H1 (cell line): ENCODE measurements around the gene GNAQ. TPM values are rescaled to one million over a fixed set of nuclear protein-coding genes. Genes with fewer than 3 reads are reported as not detected.

Source experiments
- CTCF ChIA-PET: fragments of 300-600 bp; sonication (Branson Sonifier 250); formaldehyde crosslinking; loops from one replicate; lab custom pipeline; 2021; ENCODE audit not compliant: partially characterized antibody; lab: Charles Lee
- POLR2A ChIA-PET: fragments of 300-600 bp; sonication (Branson Sonifier 250); formaldehyde crosslinking; loops from one replicate; lab custom pipeline; 2021; ENCODE audit warnings: inconsistent platforms; ENCODE audit not compliant: partially characterized antibody; lab: Charles Lee
- DNase-seq, 2 experiments: peaks; one replicate each; pipeline versions ENCODE4 v3.0.0 to v3.0.0-alpha.2; 2010 to 2022; ENCODE audit warnings: low spot score in 2 of 2, low read depth in 1 of 2, mixed read lengths in 1 of 2
- FAIRE-seq: peaks from 2 replicates; lab custom pipeline; 2011; peaks lifted over from hg19 to GRCh38; lab: Jason Lieb, UNC
- H2AFZ ChIP-seq: 2 replicates; pipeline ENCODE4 v1.8.1; 2012; ENCODE audit warnings: low read length, inconsistent platforms
- H2AK5ac ChIP-seq: 2 replicates; pipeline ENCODE4 v1.6.1; 2013; ENCODE audit warnings: low read depth, low read length
- H2BK120ac ChIP-seq: replicated peaks from 2 replicates; pipeline ENCODE3; 2013; ENCODE audit warnings: low read depth, low read length, inconsistent platforms
- H2BK12ac ChIP-seq: 2 replicates; pipeline ENCODE4 v1.6.1; 2013; ENCODE audit warnings: low read depth, low read length
- H2BK15ac ChIP-seq: 2 replicates; pipeline ENCODE4 v1.6.1; 2013; ENCODE audit warnings: low read length
- H2BK20ac ChIP-seq: 2 replicates; pipeline ENCODE4 v1.6.1; 2013; ENCODE audit warnings: low read length
- H2BK5ac ChIP-seq: 2 replicates; pipeline ENCODE4 v1.6.1; 2013; ENCODE audit warnings: low read depth, low read length
- H3K14ac ChIP-seq: 2 replicates; pipeline ENCODE4 v1.6.1; 2013; ENCODE audit warnings: inconsistent platforms; ENCODE audit not compliant: insufficient read length
- H3K18ac ChIP-seq: 2 replicates; pipeline ENCODE4 v1.6.1; 2013; ENCODE audit warnings: low read length; ENCODE audit errors: extremely low read depth
- H3K23ac ChIP-seq: 2 replicates; pipeline ENCODE4 v1.6.1; 2013; ENCODE audit warnings: inconsistent platforms; ENCODE audit not compliant: insufficient read length
- H3K23me2 ChIP-seq: 2 replicates; pipeline ENCODE4 v1.6.1; 2013; ENCODE audit warnings: low read depth, low read length
- H3K27ac ChIP-seq: 2 replicates; pipeline ENCODE4 v1.6.1; 2011; ENCODE audit warnings: low read depth, low read length, inconsistent platforms
- H3K27me3 ChIP-seq, 4 experiments: replicated peaks in 1 of 4; 1 replicate in 1 of 4; 2 replicates in 3 of 4; pipeline versions ENCODE4 v1.6.1 to v1.8.1; 2011 to 2013; ENCODE audit warnings: low read length in 3 of 4, mild to moderate bottlenecking in 3 of 4, inconsistent platforms in 2 of 4, mixed read lengths in 2 of 4, moderate library complexity in 1 of 4; ENCODE audit not compliant: control insufficient read depth in 3 of 4, insufficient read depth in 3 of 4; ENCODE audit errors: extremely low read depth in 1 of 4
- H3K36me3 ChIP-seq, 4 experiments: 2 replicates each; pipeline versions ENCODE4 v1.6.1 to v1.8.1; 2011 to 2013; ENCODE audit warnings: mild to moderate bottlenecking in 4 of 4, low read length in 3 of 4, moderate library complexity in 2 of 4, control low read depth in 1 of 4, inconsistent platforms in 1 of 4; ENCODE audit not compliant: insufficient read depth in 4 of 4, control insufficient read depth in 2 of 4
- H3K4ac ChIP-seq: replicated peaks from 2 replicates; pipeline ENCODE3; 2013; ENCODE audit warnings: low read length, low read depth, mixed read lengths, inconsistent platforms; ENCODE audit not compliant: insufficient read length
- H3K4me1 ChIP-seq, 4 experiments: replicated peaks in 1 of 4; 1 replicate in 1 of 4; 2 replicates in 3 of 4; pipeline versions ENCODE4 v1.6.1 to v1.8.1; 2011 to 2013; ENCODE audit warnings: low read length in 3 of 4, inconsistent platforms in 2 of 4, mixed read lengths in 1 of 4; ENCODE audit not compliant: insufficient read depth in 4 of 4, control insufficient read depth in 3 of 4
- H3K4me2 ChIP-seq, 2 experiments: 2 replicates each; pipeline versions ENCODE4 v1.6.1 to v1.8.1; 2011 to 2013; ENCODE audit warnings: low read depth in 2 of 2, low read length in 2 of 2, control low read depth in 1 of 2, inconsistent platforms in 1 of 2, mild to moderate bottlenecking in 1 of 2; ENCODE audit not compliant: insufficient read depth in 1 of 2
- H3K4me3 ChIP-seq, 4 experiments: fragments of 200-600, 300-600 bp in 1 of 4; sonication (generic), shearing (Covaris generic), sonication (Bioruptor Twin) in 1 of 4; 2 replicates each; pipeline versions ENCODE4 v1.5.1 to v1.8.1; 2011 to 2016; ENCODE audit warnings: low read length in 4 of 4, low read depth in 3 of 4, control low read depth in 2 of 4, inconsistent platforms in 2 of 4, mild to moderate bottlenecking in 2 of 4, mixed read lengths in 1 of 4, moderate library complexity in 1 of 4; ENCODE audit not compliant: insufficient read depth in 2 of 4; ENCODE audit errors: extremely low read depth in 1 of 4
- H3K56ac ChIP-seq: replicated peaks from 2 replicates; pipeline ENCODE3; 2013; ENCODE audit warnings: low read depth, mild to moderate bottlenecking, mixed read lengths, low read length, inconsistent platforms; ENCODE audit not compliant: insufficient read length
- H3K79me1 ChIP-seq: 2 replicates; pipeline ENCODE4 v1.6.1; 2013; ENCODE audit warnings: low read depth, low read length, control low read depth
- H3K79me2 ChIP-seq, 2 experiments: 2 replicates each; pipeline versions ENCODE4 v1.6.1 to v1.8.1; 2012 to 2013; ENCODE audit warnings: low read length in 2 of 2, mild to moderate bottlenecking in 2 of 2, inconsistent platforms in 1 of 2; ENCODE audit not compliant: insufficient read depth in 2 of 2, control insufficient read depth in 1 of 2
- H3K9ac ChIP-seq, 4 experiments: replicated peaks in 1 of 4; 1 replicate in 1 of 4; 2 replicates in 3 of 4; pipeline versions ENCODE4 v1.6.1 to v1.8.1; 2011 to 2013; ENCODE audit warnings: low read depth in 3 of 4, low read length in 3 of 4, control low read depth in 2 of 4, mild to moderate bottlenecking in 2 of 4, moderate library complexity in 2 of 4, inconsistent platforms in 1 of 4; ENCODE audit errors: extremely low read depth in 1 of 4
- H3K9me3 ChIP-seq, 2 experiments: 2 replicates each; pipeline versions ENCODE4 v1.6.1 to v1.8.1; 2012 to 2013; ENCODE audit warnings: mild to moderate bottlenecking in 2 of 2, moderate library complexity in 2 of 2, control low read depth in 1 of 2, inconsistent platforms in 1 of 2, low read depth in 1 of 2, low read length in 1 of 2, mixed read lengths in 1 of 2; ENCODE audit not compliant: insufficient read depth in 2 of 2
- H4K20me1 ChIP-seq, 2 experiments: replicated peaks in 1 of 2; 2 replicates each; pipeline versions ENCODE3 to v1.8.1; 2011 to 2013; ENCODE audit warnings: inconsistent platforms in 2 of 2, low read length in 2 of 2, mild to moderate bottlenecking in 1 of 2; ENCODE audit not compliant: insufficient read depth in 2 of 2, control insufficient read depth in 1 of 2
- H4K5ac ChIP-seq: 2 replicates; pipeline ENCODE4 v1.6.1; 2013; ENCODE audit warnings: low read length, low read depth, mixed read lengths, inconsistent platforms; ENCODE audit not compliant: insufficient read length
- H4K8ac ChIP-seq: 2 replicates; pipeline ENCODE4 v1.8.0; 2013; ENCODE audit warnings: mild to moderate bottlenecking, moderate library complexity, low read length, inconsistent platforms; ENCODE audit not compliant: insufficient read depth; ENCODE audit errors: extremely low read depth
- H4K91ac ChIP-seq: replicated peaks from 2 replicates; pipeline ENCODE3; 2013; ENCODE audit warnings: low read length, mixed read lengths, inconsistent platforms; ENCODE audit not compliant: insufficient read length
- GABPA ChIP-seq: IDR thresholded peaks from 2 replicates; pipeline ENCODE4 v1.6.1; 2011; ENCODE audit warnings: mild to moderate bottlenecking, low read length, moderate library complexity, borderline replicate concordance; ENCODE audit not compliant: insufficient read depth
- GTF2F1 ChIP-seq: IDR thresholded peaks from 2 replicates; pipeline ENCODE4 v1.6.1; 2012; ENCODE audit warnings: low read depth, low read length, improper control_type of control experiment, borderline replicate concordance
- HDAC6 ChIP-seq: IDR thresholded peaks from one replicate; pipeline ENCODE4 v1.7.1; 2012; ENCODE audit warnings: low read depth, mild to moderate bottlenecking, inconsistent platforms, low read length, moderate library complexity
- KDM5A ChIP-seq: fragments of 200-600 bp; IDR thresholded peaks from 2 replicates; pipeline ENCODE4 v1.7.1; 2012; ENCODE audit warnings: mild to moderate bottlenecking, low read length, inconsistent platforms, mixed read lengths
- MAFK ChIP-seq: IDR thresholded peaks from 2 replicates; pipeline ENCODE4 v1.6.1; 2012; ENCODE audit warnings: low read depth, mild to moderate bottlenecking, improper control_type of control experiment, low read length
- MAX ChIP-seq: IDR thresholded peaks from 2 replicates; pipeline ENCODE4 v1.6.1; 2012; ENCODE audit warnings: inconsistent platforms
- PHF8 ChIP-seq: fragments of 200-600 bp; sonication (generic); conservative IDR thresholded peaks from 2 replicates; pipeline ENCODE4 v1.7.1; 2012; ENCODE audit warnings: low read depth, mild to moderate bottlenecking, inconsistent platforms, low read length, moderate library complexity
- POLR2AphosphoS5 ChIP-seq: IDR thresholded peaks from 2 replicates; pipeline ENCODE4 v1.6.1; 2011; ENCODE audit warnings: low read depth, low read length
- RBBP5 ChIP-seq: IDR thresholded peaks from 2 replicates; pipeline ENCODE4 v1.7.1; 2012; ENCODE audit warnings: low read depth, mild to moderate bottlenecking, inconsistent platforms, low read length, moderate library complexity, borderline replicate concordance
- SAP30 ChIP-seq: fragments of 300-600 bp; sonication (generic); IDR thresholded peaks from 2 replicates; pipeline ENCODE4 v1.7.1; 2012; ENCODE audit warnings: low read length, moderate library complexity, mild to moderate bottlenecking, inconsistent platforms; ENCODE audit not compliant: insufficient read depth, insufficient replicate concordance
- SIX5 ChIP-seq: IDR thresholded peaks from 2 replicates; pipeline ENCODE4 v1.6.1; 2011; ENCODE audit warnings: mild to moderate bottlenecking, low read depth, low read length
- SP2 ChIP-seq: IDR thresholded peaks from 2 replicates; pipeline ENCODE4 v1.6.1; 2012; ENCODE audit warnings: mild to moderate bottlenecking, low read length, inconsistent platforms
- SRF ChIP-seq: IDR thresholded peaks from 2 replicates; pipeline ENCODE4 v1.6.1; 2011; ENCODE audit warnings: mild to moderate bottlenecking, low read depth, low read length, moderate library complexity
- TBP ChIP-seq: IDR thresholded peaks from 2 replicates; pipeline ENCODE4 v1.6.1; 2011; ENCODE audit warnings: low read depth, low read length, improper control_type of control experiment
- WGBS, 2 experiments: shearing (Covaris generic) in 1 of 2; methylation state at CpG; one replicate each; pipeline versions ENCODE4 v1.1.6 to v1.1.7; 2013 to 2015; ENCODE audit warnings: low lambda C conversion rate in 2 of 2, mixed read lengths in 2 of 2, inconsistent platforms in 1 of 2, low coverage in 1 of 2, missing lambda C conversion rate in 1 of 2; ENCODE audit not compliant: insufficient replicate concordance in 2 of 2, insufficient coverage in 1 of 2, insufficient read length in 1 of 2; ENCODE audit errors: extremely low coverage in 1 of 2, missing lambda C conversion rate in 1 of 2; 5-methylcytosine and 5-hydroxymethylcytosine counted together
- polyA plus RNA-seq, 7 experiments: library from polyadenylated mRNA; depleted of rRNA in 3 of 7; stranded (reverse) in 5 of 7; unstranded in 2 of 7; fragments of >200 nt in 5 of 7; fragments of 200-250 nt in 2 of 7; gene quantifications; 1 replicate in 5 of 7; 2 replicates in 1 of 7; 4 replicates in 1 of 7; pipeline versions ENCODE4 v1.2.1 to v1.2.3, GENCODE V29; 2011 to 2013; ENCODE audit warnings: missing spikeins in 2 of 7, mixed read lengths in 2 of 7
- total RNA-seq: library from RNA; stranded (reverse); fragmentation: NEBNext Ultra II Directional; extraction: Animal tissue kit (Norgen Biotek cat#: 25700); gene quantifications from 2 replicates; pipeline ENCODE4 v1.2.1, GENCODE V29; 2021

Gene GNAQ
- total and polyA plus RNA-seq, 2 of the 8 experiments (the other 6 are each of a cell fraction or from before 2014, with no cell fraction given), result 22.8 to 63.8 TPM

GRCh38 chr9:77798140-77798539, 233.5 kb downstream of the GNAQ start:
- H3K9ac ChIP-seq, result no peak overlapping the region
- no peaks in the 10 kb centered on the region for H3K23me2 ChIP-seq
- 83% methylated on average over 1 of the region's 1 CpG; no CpG with 5 or more reads in 1 of the 2 experiments for WGBS, 2 experiments
- FAIRE-seq (no peak), DNase-seq (no peak)
- no peak overlapping the region for H2BK120ac ChIP-seq
- no peak overlapping the region for H2BK5ac ChIP-seq
- POLR2A ChIA-PET, result no interaction called here
- no peaks in the 10 kb centered on the region for H3K27me3 ChIP-seq
- no peak overlapping the region for H2AFZ ChIP-seq
- CTCF ChIA-PET, result no interaction called here
- H3K27ac ChIP-seq, result no peak overlapping the region
- no peaks in the 10 kb centered on the region for H3K79me2 ChIP-seq
- H3K14ac ChIP-seq, result no peak overlapping the region
- no peak overlapping the region for H3K18ac ChIP-seq
- no peak overlapping the region for H2BK20ac ChIP-seq
- H3K4me1 ChIP-seq, result no peaks in the 10 kb centered on the region
- no peak overlapping the region for H2BK12ac ChIP-seq
- H3K9me3 ChIP-seq, result no peaks in the 10 kb centered on the region
- H3K4me3 ChIP-seq, result no peak overlapping the region
- no peaks in the 10 kb centered on the region for H3K79me1 ChIP-seq
- H3K23ac ChIP-seq, result no peak overlapping the region
- H3K36me3 ChIP-seq, result peaks cover 0 to 3% (median 0%) of the 10 kb centered on the region in 4 experiments; a peak in 1 of 8 replicates
- H2BK15ac ChIP-seq, result no peak overlapping the region
- H4K20me1 ChIP-seq, result peaks cover 0 to 2% of the 10 kb centered on the region in 2 experiments
- no peak overlapping the region for H2AK5ac ChIP-seq
- no peak overlapping the region for H4K5ac ChIP-seq
- H3K56ac ChIP-seq, result no peak overlapping the region
- H4K91ac ChIP-seq, result no peak overlapping the region
- no peak overlapping the region for H3K4ac ChIP-seq
- no peak overlapping the region for H4K8ac ChIP-seq
- no peak overlapping the region for H3K4me2 ChIP-seq
- TF ChIP-seq GTF2F1 (no peak), RBBP5 (no peak), SIX5 (no peak), MAX (no peak), MAFK (no peak), SP2 (no peak), HDAC6 (no peak), SAP30 (no peak), GABPA (no peak), PHF8 (no peak), TBP (no peak), KDM5A (no peak), SRF (no peak), POLR2AphosphoS5 (no peak)
